GM12801 (cell line): ENCODE results near the gene KCNIP4.

Experiments
- CTCF ChIP-seq: IDR thresholded peaks from one replicate; pipeline ENCODE4 v1.5.1; 2011; ENCODE audit warnings: control low read depth; ENCODE audit not compliant: insufficient read length; ENCODE audit errors: extremely low read depth

The KCNIP4 gene

DNA sequence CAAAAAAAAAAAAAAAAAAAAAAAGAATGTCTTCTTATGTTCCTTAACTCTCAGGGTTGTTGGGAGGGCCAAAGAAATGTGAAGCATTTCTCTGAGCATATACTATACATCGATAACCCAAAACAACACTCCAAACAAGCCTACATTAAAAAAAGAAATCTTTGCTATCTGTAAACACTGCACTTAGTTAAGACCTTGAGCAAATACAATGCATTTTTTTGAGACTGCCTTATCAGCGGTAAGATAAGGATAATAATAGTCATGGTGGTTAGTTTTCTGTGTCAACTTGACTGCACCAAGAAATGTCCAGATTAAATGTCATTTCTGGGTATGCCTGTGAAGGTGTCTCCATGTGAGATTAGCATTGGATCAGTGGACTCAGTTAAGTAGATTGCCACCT, 706.4 kb downstream of the KCNIP4 start:
- no peak for TF ChIP-seq CTCF

DNA sequence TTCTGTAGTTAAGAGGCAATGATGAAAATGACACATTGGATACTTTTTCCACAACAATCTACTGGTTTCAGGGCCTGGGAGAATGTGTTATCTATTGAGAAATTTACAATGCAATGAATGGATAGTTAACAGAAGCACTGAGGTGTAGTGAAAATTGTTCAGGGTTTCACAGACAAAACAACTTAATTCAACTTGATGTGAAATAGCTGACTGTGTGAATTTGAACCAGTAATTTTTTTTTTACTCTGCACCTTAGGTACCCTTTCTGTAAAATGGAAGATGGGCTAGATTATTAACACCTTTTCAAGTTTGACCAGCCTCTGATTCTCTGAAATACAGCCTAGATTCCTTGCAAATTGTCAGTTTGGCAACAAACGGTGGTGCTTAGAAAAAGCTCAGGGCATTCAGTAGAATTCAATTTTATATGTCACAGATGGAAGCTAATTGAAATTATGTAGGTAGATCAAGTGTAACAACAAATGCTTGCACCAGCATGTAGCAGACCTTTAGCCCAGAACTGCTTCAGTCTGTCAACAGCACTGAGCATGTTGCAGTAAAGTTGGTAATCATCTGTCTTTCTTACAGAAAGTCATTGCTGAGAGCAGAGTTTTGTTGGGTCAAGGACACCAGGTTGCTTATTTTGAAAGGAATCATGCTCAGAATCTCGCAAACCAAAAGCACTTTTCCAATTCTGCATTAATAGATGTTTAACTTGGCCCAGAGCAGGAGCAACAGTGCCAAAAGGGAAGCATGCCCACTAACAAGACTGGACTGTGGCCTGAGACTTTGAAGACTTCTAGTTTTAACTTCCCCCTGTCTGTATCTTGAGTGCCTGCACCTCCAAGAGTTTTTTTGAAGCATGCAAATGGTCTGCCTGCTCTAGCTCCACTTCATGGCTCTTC, 721.7 kb downstream of the KCNIP4 start:
- TF ChIP-seq CTCF: no peak

GRCh38 chr4:21211846-21212245, 736.7 kb downstream of the KCNIP4 start:
- TF ChIP-seq CTCF: no peak

DNA sequence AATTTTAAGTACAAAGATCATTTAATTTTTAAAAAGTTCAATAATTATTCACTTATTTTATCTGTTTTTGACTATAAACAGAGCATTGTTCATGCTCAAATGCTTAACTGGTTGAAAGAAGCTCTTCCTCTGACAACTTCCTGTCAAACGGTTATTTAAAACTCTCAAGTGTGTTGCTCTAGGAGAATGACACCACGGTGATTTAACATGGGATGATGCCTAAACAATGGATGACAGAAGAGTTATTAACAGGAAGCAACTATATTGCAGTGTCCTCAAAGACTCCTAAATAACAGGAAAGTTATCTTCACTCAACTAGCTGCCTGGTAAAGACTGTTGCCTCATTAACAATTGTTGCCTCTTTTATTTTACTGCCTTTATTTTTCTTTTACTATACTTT, 738.7 kb downstream of the KCNIP4 start:
- no peak for TF ChIP-seq CTCF

DNA sequence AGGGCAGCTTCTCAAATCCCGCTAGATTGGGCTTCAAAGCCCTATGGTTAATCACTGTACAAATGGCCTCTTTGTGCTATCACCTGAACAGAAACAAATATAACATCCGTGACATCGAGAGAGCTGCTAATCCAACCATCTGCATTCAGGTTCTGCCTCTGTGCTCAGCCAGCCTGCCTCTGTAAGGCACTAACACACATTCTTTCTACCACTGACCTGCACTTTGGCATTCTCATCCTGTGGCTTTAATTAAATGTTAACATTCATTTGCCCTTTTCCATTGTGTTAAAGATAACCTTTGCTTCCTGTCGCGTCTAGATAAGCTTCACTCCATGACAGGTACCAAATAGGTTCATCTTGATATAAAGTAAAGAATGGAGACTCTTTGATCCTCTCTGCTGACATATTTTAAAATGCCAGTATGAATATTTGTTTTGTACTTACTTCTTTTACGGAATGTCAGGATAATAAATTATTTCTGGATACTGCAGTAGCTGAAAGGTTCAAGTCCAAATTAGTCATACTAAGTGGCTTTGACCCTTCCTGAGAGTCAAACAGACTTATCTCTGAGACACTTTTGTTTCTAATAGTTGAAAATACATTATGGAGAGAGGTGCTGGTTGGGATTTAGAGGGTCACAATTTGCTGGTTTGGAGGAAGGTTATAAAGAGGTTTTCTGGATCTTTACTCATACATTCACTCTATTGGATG, 742.6 kb downstream of the KCNIP4 start:
- TF ChIP-seq CTCF: no peak

GRCh38 chr4:21203416-21203815, 745.2 kb downstream of the KCNIP4 start:
- no peak for TF ChIP-seq CTCF

GRCh38 chr4:21202959-21203358, 745.6 kb downstream of the KCNIP4 start:
- no peak for TF ChIP-seq CTCF
